SK-N-SH (cell line): ENCODE results near the gene LRRC72. TPM values are rescaled to one million over a fixed set of nuclear protein-coding genes. Genes with fewer than 3 reads are reported as not detected.

Experiments used
- CTCF ChIA-PET: fragments of 300-600, 350-600 bp; formaldehyde crosslinking; extraction: SDS; loops from one replicate; lab custom pipeline; 2021; lab: Yijun Ruan, JAX
- POLR2A ChIA-PET: fragments of 350-600 bp; sonication (Branson Sonifier 250); formaldehyde crosslinking; extraction: SDS; loops from one replicate; lab custom pipeline; 2020; ENCODE audit warnings: antibody characterized with exemption, inconsistent platforms; lab: Yijun Ruan, JAX
- DNase-seq: peaks from one replicate; pipeline ENCODE4 v3.0.0; 2012
- H2AFZ ChIP-seq: fragments of 200-600 bp; sonication (generic); 2 replicates; pipeline ENCODE4 v1.8.1; 2016; ENCODE audit warnings: antibody characterized with exemption, mild to moderate bottlenecking, low read depth
- H3F3A ChIP-seq: fragments of 200-600 bp; sonication (generic); replicated peaks from 2 replicates; pipeline ENCODE3; 2016; ENCODE audit warnings: antibody characterized with exemption, mild to moderate bottlenecking; ENCODE audit not compliant: insufficient read depth
- H3K27ac ChIP-seq, 2 experiments: fragments of 200-500 bp in 1 of 2; fragments of 200-600 bp in 1 of 2; sonication (Bioruptor generic) in 1 of 2; sonication (generic), shearing (Covaris generic) in 1 of 2; 2 replicates each; pipeline versions ENCODE4 v1.5.1 to v1.6.1; 2014 to 2016; ENCODE audit warnings: low read depth in 2 of 2, inconsistent platforms in 1 of 2, low read length in 1 of 2, mild to moderate bottlenecking in 1 of 2, mixed read lengths in 1 of 2
- H3K27me3 ChIP-seq: fragments of 200-600 bp; sonication (generic), shearing (Covaris generic); 2 replicates; pipeline ENCODE4 v1.6.1; 2016; ENCODE audit warnings: mixed run types; ENCODE audit not compliant: insufficient read depth
- H3K36me3 ChIP-seq, 2 experiments: fragments of 200-500 bp in 1 of 2; fragments of 200-600 bp in 1 of 2; sonication (Bioruptor generic) in 1 of 2; sonication (generic) in 1 of 2; replicated peaks in 1 of 2; 2 replicates each; pipeline versions ENCODE3 to v1.5.1; 2014 to 2016; ENCODE audit warnings: low read length in 1 of 2, mild to moderate bottlenecking in 1 of 2; ENCODE audit not compliant: insufficient read depth in 2 of 2, control insufficient read depth in 1 of 2
- H3K4me1 ChIP-seq, 2 experiments: fragments of 200-500 bp in 1 of 2; fragments of 200-600 bp in 1 of 2; sonication (Bioruptor generic) in 1 of 2; sonication (generic), shearing (Covaris generic) in 1 of 2; 2 replicates each; pipeline versions ENCODE4 v1.5.1 to v1.6.1; 2014 to 2016; ENCODE audit warnings: low read depth in 1 of 2, low read length in 1 of 2, mixed run types in 1 of 2; ENCODE audit not compliant: insufficient read depth in 2 of 2, control insufficient read depth in 1 of 2
- H3K4me2 ChIP-seq: fragments of 200-600 bp; sonication (generic), shearing (Covaris generic); 2 replicates; pipeline ENCODE4 v1.6.1; 2017; ENCODE audit warnings: mixed run types
- H3K4me3 ChIP-seq, 2 experiments: fragments of 200-500 bp in 1 of 2; fragments of 200-600 bp in 1 of 2; sonication (Bioruptor generic) in 1 of 2; sonication (generic), shearing (Covaris generic) in 1 of 2; 2 replicates each; pipeline versions ENCODE4 v1.5.1 to v1.8.1; 2014 to 2016; ENCODE audit warnings: low read depth in 2 of 2, inconsistent platforms in 1 of 2, low read length in 1 of 2, mild to moderate bottlenecking in 1 of 2, mixed read lengths in 1 of 2, moderate library complexity in 1 of 2
- H3K79me2 ChIP-seq: fragments of 200-600 bp; sonication (generic); 2 replicates; pipeline ENCODE4 v1.8.1; 2017; ENCODE audit warnings: mild to moderate bottlenecking; ENCODE audit not compliant: insufficient read depth
- H3K9ac ChIP-seq: fragments of 200-600 bp; sonication (generic); 2 replicates; pipeline ENCODE4 v1.6.1; 2017; ENCODE audit warnings: mixed run types
- H3K9me2 ChIP-seq: fragments of 200-600 bp; sonication (generic); 2 replicates; pipeline ENCODE4 v1.6.1; 2017; ENCODE audit warnings: mixed run types
- H3K9me3 ChIP-seq: fragments of 200-600 bp; sonication (generic); 2 replicates; pipeline ENCODE4 v1.6.1; 2017; ENCODE audit warnings: mixed run types, mild to moderate bottlenecking, moderate library complexity
- H4K20me1 ChIP-seq: fragments of 200-600 bp; sonication (generic); 2 replicates; pipeline ENCODE4 v1.6.1; 2017; ENCODE audit warnings: mild to moderate bottlenecking, mixed run types; ENCODE audit not compliant: insufficient read depth
- CHD2 ChIP-seq: fragments of 150-350 bp; IDR thresholded peaks from 2 replicates; pipeline ENCODE4 v1.6.1; 2018; ENCODE audit warnings: low read length; ENCODE audit not compliant: partially characterized antibody
- ELF1 ChIP-seq: IDR thresholded peaks from 2 replicates; pipeline ENCODE4 v1.4.0; 2012
- EP300 ChIP-seq, 2 experiments: IDR thresholded peaks; 2 replicates each; pipeline versions ENCODE4 v1.4.0 to v1.6.1; 2012; ENCODE audit warnings: borderline replicate concordance in 1 of 2, low read depth in 1 of 2, low read length in 1 of 2
- FOSL2 ChIP-seq: IDR thresholded peaks from 2 replicates; pipeline ENCODE4 v1.4.0; 2012; ENCODE audit warnings: low read depth, mild to moderate bottlenecking, moderate library complexity, borderline replicate concordance
- GABPA ChIP-seq: IDR thresholded peaks from 2 replicates; pipeline ENCODE4 v1.4.0; 2012; ENCODE audit warnings: low read depth, mild to moderate bottlenecking
- GATA2 ChIP-seq: sonication (generic); formaldehyde crosslinking; IDR thresholded peaks from 2 replicates; pipeline ENCODE4 v1.5.0; 2020; ENCODE audit warnings: mild to moderate bottlenecking, missing genetic modification reagents
- MXI1 ChIP-seq: IDR thresholded peaks from 2 replicates; pipeline ENCODE4 v1.6.1; 2012; ENCODE audit warnings: mild to moderate bottlenecking, low read depth, low read length, improper control_type of control experiment
- POLR2AphosphoS5 ChIP-seq: IDR thresholded peaks from 2 replicates; pipeline ENCODE4 v1.6.1; 2012; ENCODE audit warnings: low read depth, low read length
- RAD21 ChIP-seq: IDR thresholded peaks from 2 replicates; pipeline ENCODE4 v1.6.1; 2012; ENCODE audit warnings: mild to moderate bottlenecking, low read length
- RCOR1 ChIP-seq: fragments of 150-350 bp; IDR thresholded peaks from 2 replicates; pipeline ENCODE4 v1.6.1; 2017; ENCODE audit warnings: antibody characterized with exemption, low read length
- RFX5 ChIP-seq: IDR thresholded peaks from 2 replicates; pipeline ENCODE4 v1.6.1; 2012; ENCODE audit warnings: mild to moderate bottlenecking, improper control_type of control experiment, low read length
- SIN3A ChIP-seq: IDR thresholded peaks from 2 replicates; pipeline ENCODE4 v1.6.1; 2012; ENCODE audit warnings: low read depth, mild to moderate bottlenecking, low read length, moderate library complexity, borderline replicate concordance
- SMC3 ChIP-seq: IDR thresholded peaks from 2 replicates; pipeline ENCODE4 v1.6.1; 2012; ENCODE audit warnings: low read depth, low read length, improper control_type of control experiment
- TAF1 ChIP-seq: IDR thresholded peaks from 2 replicates; pipeline ENCODE4 v1.6.1; 2012; ENCODE audit warnings: low read depth, mild to moderate bottlenecking, low read length, moderate library complexity, borderline replicate concordance
- YY1 ChIP-seq: IDR thresholded peaks from 2 replicates; pipeline ENCODE4 v1.4.0; 2012; ENCODE audit warnings: low read depth, mild to moderate bottlenecking
- WGBS: methylation state at CpG from one replicate; pipeline ENCODE4 v1.1.6; 2017; ENCODE audit warnings: low lambda C conversion rate; 5-methylcytosine and 5-hydroxymethylcytosine counted together
- polyA plus RNA-seq, 3 experiments: library from polyadenylated mRNA; depleted of rRNA; stranded (reverse); fragments of >200 nt; gene quantifications; 2 replicates each; pipeline ENCODE4 v1.2.3, GENCODE V29; 2012
- TF ChIP-seq, protein P1 (sequence below): fragments of 150-350 bp; IDR thresholded peaks from 2 replicates; pipeline ENCODE4 v1.6.1; 2017; ENCODE audit warnings: antibody characterized with exemption, low read length, low read depth, borderline replicate concordance
- TF ChIP-seq, protein P2 (sequence below): IDR thresholded peaks from 2 replicates; pipeline ENCODE4 v1.6.1; 2012; ENCODE audit warnings: mild to moderate bottlenecking, low read depth, low read length, moderate library complexity
- TF ChIP-seq, protein P3 (sequence below): IDR thresholded peaks from 2 replicates; pipeline ENCODE4; 2012
- TF ChIP-seq, protein P4 (sequence below): fragments of 200-600 bp; sonication (generic); IDR thresholded peaks from 2 replicates; pipeline ENCODE4 v1.6.1; 2017; ENCODE audit warnings: antibody characterized with exemption, mild to moderate bottlenecking, moderate library complexity
- TF ChIP-seq, protein P5 (sequence below): IDR thresholded peaks from 2 replicates; pipeline ENCODE4 v1.4.0; 2012; ENCODE audit warnings: low read depth, borderline replicate concordance

Gene LRRC72
- polyA plus RNA-seq, 1 of the 3 experiments (the other 2 are of a cell fraction): not detected

DNA sequence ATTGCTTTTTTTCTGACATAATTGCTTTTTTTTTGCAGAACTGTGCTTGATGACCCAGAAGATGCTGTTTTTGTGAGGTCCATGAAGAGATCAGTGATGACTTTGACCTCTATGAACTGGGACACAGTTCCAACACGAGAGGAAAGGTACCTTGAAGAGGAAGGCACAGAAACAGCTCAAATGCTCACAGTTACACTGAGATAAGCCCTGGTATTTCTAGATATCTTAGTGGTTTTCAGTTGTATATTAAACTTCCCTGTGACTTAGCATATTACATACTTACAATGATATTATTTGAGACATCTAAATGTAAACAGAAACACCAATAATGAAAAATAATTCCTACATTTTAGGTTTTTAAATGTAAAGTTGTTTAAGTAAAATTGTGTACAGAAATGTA lies 54.7 kb downstream of the LRRC72 start (continued):
- TF ChIP-seq, protein P1, sequence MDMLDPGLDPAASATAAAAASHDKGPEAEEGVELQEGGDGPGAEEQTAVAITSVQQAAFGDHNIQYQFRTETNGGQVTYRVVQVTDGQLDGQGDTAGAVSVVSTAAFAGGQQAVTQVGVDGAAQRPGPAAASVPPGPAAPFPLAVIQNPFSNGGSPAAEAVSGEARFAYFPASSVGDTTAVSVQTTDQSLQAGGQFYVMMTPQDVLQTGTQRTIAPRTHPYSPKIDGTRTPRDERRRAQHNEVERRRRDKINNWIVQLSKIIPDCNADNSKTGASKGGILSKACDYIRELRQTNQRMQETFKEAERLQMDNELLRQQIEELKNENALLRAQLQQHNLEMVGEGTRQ: no peak
- TF ChIP-seq MXI1 (no peak), GATA2 (CRISPR knock-in tag) (no peak), SIN3A (no peak), YY1 (no peak), RAD21 (no peak)
- TF ChIP-seq, protein P2, sequence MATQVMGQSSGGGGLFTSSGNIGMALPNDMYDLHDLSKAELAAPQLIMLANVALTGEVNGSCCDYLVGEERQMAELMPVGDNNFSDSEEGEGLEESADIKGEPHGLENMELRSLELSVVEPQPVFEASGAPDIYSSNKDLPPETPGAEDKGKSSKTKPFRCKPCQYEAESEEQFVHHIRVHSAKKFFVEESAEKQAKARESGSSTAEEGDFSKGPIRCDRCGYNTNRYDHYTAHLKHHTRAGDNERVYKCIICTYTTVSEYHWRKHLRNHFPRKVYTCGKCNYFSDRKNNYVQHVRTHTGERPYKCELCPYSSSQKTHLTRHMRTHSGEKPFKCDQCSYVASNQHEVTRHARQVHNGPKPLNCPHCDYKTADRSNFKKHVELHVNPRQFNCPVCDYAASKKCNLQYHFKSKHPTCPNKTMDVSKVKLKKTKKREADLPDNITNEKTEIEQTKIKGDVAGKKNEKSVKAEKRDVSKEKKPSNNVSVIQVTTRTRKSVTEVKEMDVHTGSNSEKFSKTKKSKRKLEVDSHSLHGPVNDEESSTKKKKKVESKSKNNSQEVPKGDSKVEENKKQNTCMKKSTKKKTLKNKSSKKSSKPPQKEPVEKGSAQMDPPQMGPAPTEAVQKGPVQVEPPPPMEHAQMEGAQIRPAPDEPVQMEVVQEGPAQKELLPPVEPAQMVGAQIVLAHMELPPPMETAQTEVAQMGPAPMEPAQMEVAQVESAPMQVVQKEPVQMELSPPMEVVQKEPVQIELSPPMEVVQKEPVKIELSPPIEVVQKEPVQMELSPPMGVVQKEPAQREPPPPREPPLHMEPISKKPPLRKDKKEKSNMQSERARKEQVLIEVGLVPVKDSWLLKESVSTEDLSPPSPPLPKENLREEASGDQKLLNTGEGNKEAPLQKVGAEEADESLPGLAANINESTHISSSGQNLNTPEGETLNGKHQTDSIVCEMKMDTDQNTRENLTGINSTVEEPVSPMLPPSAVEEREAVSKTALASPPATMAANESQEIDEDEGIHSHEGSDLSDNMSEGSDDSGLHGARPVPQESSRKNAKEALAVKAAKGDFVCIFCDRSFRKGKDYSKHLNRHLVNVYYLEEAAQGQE: no peak

DNA sequence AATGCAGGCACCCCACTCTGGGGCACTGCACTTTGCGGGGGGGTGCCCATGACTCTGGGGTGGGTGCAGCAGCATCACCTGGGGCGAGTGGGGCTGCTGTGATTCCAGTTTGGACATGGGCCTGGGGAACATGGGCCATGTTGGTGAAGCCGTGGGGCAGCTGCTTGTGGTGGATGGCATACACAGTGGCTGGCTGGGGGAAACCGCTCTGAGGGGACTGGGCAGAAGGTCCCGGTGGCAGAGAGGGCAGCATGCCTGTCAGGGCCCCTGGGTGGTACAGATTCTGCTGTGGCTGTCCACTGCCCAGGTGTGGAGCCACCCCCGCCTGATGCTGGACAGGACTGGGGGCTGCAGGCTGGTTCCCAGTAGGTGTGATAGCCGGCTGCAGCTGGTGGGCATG lies 57.2 kb downstream of the LRRC72 start:
- Histone ChIP-seq H3K79me2 (no peaks in the 10 kb centered on the region), H3F3A (no peaks in the 10 kb centered on the region), H3K4me1 (peaks cover 0 to 12% of the 10 kb centered on the region in 2 experiments; a peak in 3 of 4 replicates), H3K9ac (no peak overlapping the region), H3K27me3 (no peaks in the 10 kb centered on the region), H2AFZ (no peak overlapping the region), H3K27ac (no peak overlapping the region), H3K9me2 (no peaks in the 10 kb centered on the region), H4K20me1 (no peaks in the 10 kb centered on the region), H3K4me2 (no peak overlapping the region), H3K9me3 (no peaks in the 10 kb centered on the region), H3K36me3 (no peaks in the 10 kb centered on the region), H3K4me3 (no peak overlapping the region)
- ChIA-PET POLR2A (no interaction called here), CTCF (interaction anchor here (0.8 to 1.6 kb wide), 4 partner anchors 19 to 506 kb away, joined by 3 to 7 read pairs (median 4); partner anchors contain the start of genes ANKMY2 and BZW2)
- 66% methylated on average over 6 of the region's 7 CpGs for WGBS
- DNase-seq: no peak
- TF ChIP-seq SIN3A (no peak), FOSL2 (no peak), SMC3 (no peak), RCOR1 (no peak), CHD2 (no peak), RFX5 (no peak), EP300 (IDR thresholded peaks at IDR 0.05; ENCODE audit: borderline replicate concordance in 1 of 2, low read depth in 1 of 2, low read length in 1 of 2) (no peak), YY1 (no peak), GABPA (no peak), POLR2AphosphoS5 (no peak), ELF1 (no peak), TAF1 (no peak)
- TF ChIP-seq, protein P3, sequence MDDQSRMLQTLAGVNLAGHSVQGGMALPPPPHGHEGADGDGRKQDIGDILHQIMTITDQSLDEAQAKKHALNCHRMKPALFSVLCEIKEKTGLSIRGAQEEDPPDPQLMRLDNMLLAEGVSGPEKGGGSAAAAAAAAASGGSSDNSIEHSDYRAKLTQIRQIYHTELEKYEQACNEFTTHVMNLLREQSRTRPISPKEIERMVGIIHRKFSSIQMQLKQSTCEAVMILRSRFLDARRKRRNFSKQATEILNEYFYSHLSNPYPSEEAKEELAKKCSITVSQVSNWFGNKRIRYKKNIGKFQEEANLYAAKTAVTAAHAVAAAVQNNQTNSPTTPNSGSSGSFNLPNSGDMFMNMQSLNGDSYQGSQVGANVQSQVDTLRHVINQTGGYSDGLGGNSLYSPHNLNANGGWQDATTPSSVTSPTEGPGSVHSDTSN: no peak
- TF ChIP-seq, protein P2: no peak
- TF ChIP-seq, protein P4, sequence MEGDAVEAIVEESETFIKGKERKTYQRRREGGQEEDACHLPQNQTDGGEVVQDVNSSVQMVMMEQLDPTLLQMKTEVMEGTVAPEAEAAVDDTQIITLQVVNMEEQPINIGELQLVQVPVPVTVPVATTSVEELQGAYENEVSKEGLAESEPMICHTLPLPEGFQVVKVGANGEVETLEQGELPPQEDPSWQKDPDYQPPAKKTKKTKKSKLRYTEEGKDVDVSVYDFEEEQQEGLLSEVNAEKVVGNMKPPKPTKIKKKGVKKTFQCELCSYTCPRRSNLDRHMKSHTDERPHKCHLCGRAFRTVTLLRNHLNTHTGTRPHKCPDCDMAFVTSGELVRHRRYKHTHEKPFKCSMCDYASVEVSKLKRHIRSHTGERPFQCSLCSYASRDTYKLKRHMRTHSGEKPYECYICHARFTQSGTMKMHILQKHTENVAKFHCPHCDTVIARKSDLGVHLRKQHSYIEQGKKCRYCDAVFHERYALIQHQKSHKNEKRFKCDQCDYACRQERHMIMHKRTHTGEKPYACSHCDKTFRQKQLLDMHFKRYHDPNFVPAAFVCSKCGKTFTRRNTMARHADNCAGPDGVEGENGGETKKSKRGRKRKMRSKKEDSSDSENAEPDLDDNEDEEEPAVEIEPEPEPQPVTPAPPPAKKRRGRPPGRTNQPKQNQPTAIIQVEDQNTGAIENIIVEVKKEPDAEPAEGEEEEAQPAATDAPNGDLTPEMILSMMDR: no peak
- TF ChIP-seq, protein P5, sequence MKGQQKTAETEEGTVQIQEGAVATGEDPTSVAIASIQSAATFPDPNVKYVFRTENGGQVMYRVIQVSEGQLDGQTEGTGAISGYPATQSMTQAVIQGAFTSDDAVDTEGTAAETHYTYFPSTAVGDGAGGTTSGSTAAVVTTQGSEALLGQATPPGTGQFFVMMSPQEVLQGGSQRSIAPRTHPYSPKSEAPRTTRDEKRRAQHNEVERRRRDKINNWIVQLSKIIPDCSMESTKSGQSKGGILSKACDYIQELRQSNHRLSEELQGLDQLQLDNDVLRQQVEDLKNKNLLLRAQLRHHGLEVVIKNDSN: no peak
